Lower lobe of right lung (tissue), 2 donors: ENCODE measurements around the gene FCN2. TPM values are rescaled to one million over a fixed set of nuclear protein-coding genes. Genes with fewer than 3 reads are reported as not detected.
A peak's percentile ranks its signal among the peaks of the same experiment; 100 is the strongest.

Source experiments
- ATAC-seq, 2 donors: fragments of 200-7000 bp; cut with Tn5 transposase; one replicate each; pipeline ENCODE4 v1.9.1; 2020 to 2022; ENCODE audit warnings: mild to moderate bottlenecking in 2 of 2, moderate library complexity in 2 of 2
- DNase-seq: peaks from one replicate; pipeline ENCODE4 v3.0.0-alpha.2; 2020
- H3K27ac ChIP-seq: fragments of 200-600 bp; one replicate; pipeline ENCODE4 v1.8.0; 2022
- H3K27me3 ChIP-seq: fragments of 200-600 bp; one replicate; pipeline ENCODE4 v1.8.0; 2022; ENCODE audit warnings: low read depth
- H3K36me3 ChIP-seq: fragments of 200-600 bp; one replicate; pipeline ENCODE4 v1.8.0; 2022; ENCODE audit warnings: mild to moderate bottlenecking
- H3K4me1 ChIP-seq: fragments of 200-600 bp; one replicate; pipeline ENCODE4 v1.8.0; 2022
- H3K4me3 ChIP-seq: fragments of 200-600 bp; one replicate; pipeline ENCODE4 v1.8.0; 2022; ENCODE audit warnings: mild to moderate bottlenecking
- H3K9me3 ChIP-seq: fragments of 200-600 bp; one replicate; pipeline ENCODE4 v1.8.0; 2022
- CTCF ChIP-seq: fragments of 200-600 bp; IDR thresholded peaks from one replicate; pipeline ENCODE4 v1.8.0; 2022; ENCODE audit warnings: antibody characterized with exemption, mild to moderate bottlenecking
- intact Hi-C: fragments of 100-400 bp; cut with DNase I; formaldehyde crosslinking; loops from one replicate; pipeline ENCODE4 v1.11.0; 2022
- total RNA-seq: library from RNA; stranded (reverse); fragmentation: NEBNext Ultra II Directional; extraction: Animal tissue kit (Norgen Biotek cat#: 25700); gene quantifications from one replicate; pipeline ENCODE4 v1.2.1, GENCODE V29; 2021
- donor health status: DM: no; HTN: yes; CAD: no; lungs with severe emphysema.

Gene FCN2
- total RNA-seq, 1 donor from 2014 or later: not detected

- Histone ChIP-seq H3K4me1 (peaks cover 7% of the 10 kb centered on the region), H3K36me3 (no peaks in the 10 kb centered on the region), H3K9me3 (no peaks in the 10 kb centered on the region), H3K27me3 (peaks cover 19% of the 10 kb centered on the region), H3K4me3 (peak within 1 kb of the TSS; percentile 30), H3K27ac (no peak within 1 kb of the TSS)
- intact Hi-C loops: no loop called here
- peak; percentile 51 to 61 for ATAC-seq
- TF ChIP-seq CTCF: no peak
- peak; percentile 50 for DNase-seq
Observed at GRCh38 chr9:134917431-134918373, 37.1 kb downstream of the FCN2 start, which contains the start of gene FCN1. Gene FCN1, minus strand, starts transcription at chr9:134917912. Its CDS starts 41 bp downstream, at chr9:134917871.

- peaks cover 17% of the 10 kb centered on the region for H3K27me3 ChIP-seq
- H3K4me3 ChIP-seq: no peak overlapping the region
Observed at GRCh38 chr9:134918646-134919045, 38.0 kb downstream of the FCN2 start.

GRCh38 chr9:134919303-134919702 is 38.7 kb downstream of the FCN2 start:
- Histone ChIP-seq H3K36me3 (no peaks in the 10 kb centered on the region), H3K4me1 (peaks cover 14% of the 10 kb centered on the region), H3K27me3 (peaks cover 15% of the 10 kb centered on the region), H3K9me3 (no peaks in the 10 kb centered on the region), H3K4me3 (no peak overlapping the region), H3K27ac (no peak overlapping the region)
- TF ChIP-seq CTCF: no peak
- DNase-seq (no peak), ATAC-seq (no peak)
- intact Hi-C loops: no loop called here

More at GRCh38 chr9:134918646-134919045, 38.0 kb downstream of the FCN2 start:
- Histone ChIP-seq H3K27ac (no peak overlapping the region), H3K9me3 (no peaks in the 10 kb centered on the region), H3K36me3 (no peaks in the 10 kb centered on the region), H3K4me1 (peaks cover 14% of the 10 kb centered on the region)
- ATAC-seq (no peak), DNase-seq (no peak)
- no peak for TF ChIP-seq CTCF
- intact Hi-C loops: no loop called here

- H3K36me3 ChIP-seq: no peaks in the 10 kb centered on the region
Observed at GRCh38 chr9:134922066-134922931, 41.7 kb downstream of the FCN2 start.

More at GRCh38 chr9:134922066-134922931, 41.7 kb downstream of the FCN2 start:
- DNase-seq: peak; percentile 78
- H3K4me3 ChIP-seq: no peak overlapping the region
- H3K27ac ChIP-seq: no peak overlapping the region
- intact Hi-C loops: no loop called here
- no peaks in the 10 kb centered on the region for H3K9me3 ChIP-seq
- H3K4me1 ChIP-seq: peaks cover 14% of the 10 kb centered on the region
- H3K27me3 ChIP-seq: peaks cover 4% of the 10 kb centered on the region
- peak; percentile 65 to 84 for ATAC-seq
- TF ChIP-seq CTCF: no peak
